ENCODE results near the gene CD9.
"Not testable (repeated sequence)": the region's sequence is repeated elsewhere in the genome, so short reads cannot be mapped to it uniquely, and the experiment has no call there.

The CD9 gene

GRCh38 chr12:6199531-6200255 lies 507 bp upstream of the CD9 start:
- no peak for DNase-seq

GRCh38 chr12:6201213-6201608 lies 1.0 kb downstream of the CD9 start:
- DNase-seq, result no peak

- DNase-seq, result no peak
Observed at GRCh38 chr12:6201826-6202225, 1.6 kb downstream of the CD9 start.

DNA sequence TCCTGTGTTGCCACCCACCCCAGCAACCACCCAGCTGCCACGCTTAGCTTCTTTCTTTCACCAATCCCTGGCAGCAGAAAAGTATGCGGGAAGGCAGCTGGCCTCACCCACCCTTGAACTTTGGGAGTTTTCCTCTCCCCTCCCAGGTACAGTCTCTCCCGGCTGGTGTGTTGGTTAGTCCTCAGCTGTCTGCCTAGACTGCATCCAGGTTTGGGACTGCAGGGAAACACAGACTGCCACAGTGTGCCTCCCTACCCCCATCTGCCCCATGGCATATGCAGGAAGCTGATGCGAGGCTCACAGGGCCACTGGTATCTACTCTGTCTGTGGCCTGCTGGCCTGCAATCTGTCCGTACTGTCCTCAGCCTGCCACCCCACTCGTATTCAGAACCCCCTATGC lies 2.1 kb downstream of the CD9 start:
- DNase-seq, result no peak

DNA sequence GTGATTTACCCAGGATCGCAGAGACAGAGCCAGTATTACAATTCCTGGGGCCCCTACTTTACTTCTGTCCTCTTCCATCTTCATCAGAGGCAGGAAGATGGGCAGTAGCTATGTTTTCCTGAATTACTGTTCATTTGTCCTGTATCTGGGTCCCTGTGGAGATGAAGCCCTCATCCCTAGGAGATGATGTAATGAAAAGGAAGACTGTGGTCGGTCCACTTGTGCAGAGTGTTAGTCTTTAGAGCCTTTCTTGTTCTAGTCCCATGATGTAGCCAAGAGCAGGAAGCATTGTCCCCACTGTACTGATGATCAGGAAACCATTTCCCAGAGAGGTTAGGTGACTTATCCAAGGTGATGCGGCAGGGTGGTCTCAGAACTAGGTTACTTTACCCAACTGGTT lies 2.6 kb downstream of the CD9 start:
- no peak for DNase-seq

GRCh38 chr12:6203601-6204000 lies 3.4 kb downstream of the CD9 start:
- DNase-seq, result no peak

- peak in 1 of 2 experiments; percentile 5 for DNase-seq
Observed at GRCh38 chr12:6204533-6205143, 4.4 kb downstream of the CD9 start.

- DNase-seq, result no peak
Observed at GRCh38 chr12:6205144-6205539, 4.9 kb downstream of the CD9 start.

DNA sequence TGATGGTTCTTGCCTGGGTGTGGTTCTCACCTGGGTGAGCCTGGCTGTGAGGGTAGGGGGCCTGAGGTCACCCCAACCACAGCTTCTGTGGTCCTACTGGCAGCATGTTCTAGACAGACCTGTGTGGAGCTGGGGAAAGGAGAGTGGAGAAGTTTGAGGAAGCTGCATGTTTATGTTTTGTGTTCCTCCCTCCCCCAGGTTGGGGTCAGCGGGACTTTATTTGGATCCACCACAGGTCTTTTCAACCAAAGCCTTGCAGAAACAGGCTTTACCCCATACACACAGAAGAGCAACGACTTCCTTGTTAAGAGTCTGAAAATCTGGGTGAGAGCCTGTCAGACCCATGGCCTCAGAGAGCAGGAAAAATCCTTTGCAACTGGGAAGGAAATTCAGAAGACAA lies 5.6 kb downstream of the CD9 start:
- no peak for DNase-seq

- no peak for DNase-seq
Observed at GRCh38 chr12:6206327-6206726, 6.1 kb downstream of the CD9 start.

DNA sequence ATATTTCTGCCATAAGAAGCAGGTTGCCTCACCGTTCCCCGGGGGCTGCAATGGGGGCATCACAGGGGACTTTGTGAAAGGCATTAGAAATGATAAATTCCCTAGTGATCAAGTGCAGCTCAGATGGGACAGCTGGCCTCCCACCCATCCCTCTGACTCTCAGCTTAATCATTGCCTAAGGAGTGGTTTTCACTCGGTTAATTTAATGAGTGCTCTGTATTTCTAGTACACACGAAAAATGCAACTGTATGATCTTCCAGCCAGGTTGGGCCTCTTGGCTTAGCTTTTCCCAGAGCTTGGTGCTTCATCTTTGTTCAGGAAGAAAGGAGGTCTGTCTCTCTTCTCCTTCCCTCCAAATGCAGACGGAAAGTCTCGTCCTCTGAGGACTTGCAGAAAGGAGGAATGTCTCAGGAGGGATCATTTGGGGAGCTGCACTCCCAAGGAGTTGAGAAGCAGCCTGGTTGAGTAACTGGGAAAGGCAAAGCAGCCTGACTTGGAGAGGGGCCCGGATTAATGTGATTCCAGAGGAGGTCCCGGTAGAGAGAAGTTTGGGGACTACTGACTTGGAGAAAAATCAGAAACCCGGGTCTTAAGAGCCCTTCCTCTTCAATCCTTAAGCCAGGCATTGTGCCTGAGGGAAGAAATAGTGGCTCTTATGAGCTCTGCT lies 7.2 kb downstream of the CD9 start:
- no peak for DNase-seq

DNA sequence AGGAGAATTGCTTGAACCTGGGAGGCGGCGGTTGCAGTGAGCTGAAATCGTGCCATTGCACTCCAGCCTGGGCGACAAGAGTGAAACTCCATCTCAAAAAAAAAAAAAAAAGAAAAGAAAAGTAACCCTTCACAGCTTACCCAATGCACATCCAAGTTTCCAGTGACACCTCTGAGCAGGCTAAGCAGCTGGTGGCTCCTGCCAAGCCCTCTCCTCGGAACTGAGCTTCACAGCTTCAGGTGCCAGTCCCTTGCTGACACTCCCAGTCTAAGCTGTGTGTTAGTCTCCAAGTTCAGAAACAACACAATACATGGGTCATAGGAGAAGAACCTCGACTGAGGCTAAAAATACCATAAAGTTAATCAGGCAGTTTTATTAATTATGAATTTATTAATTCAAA lies 7.9 kb downstream of the CD9 start:
- DNase-seq, result no peak

GRCh38 chr12:6209428-6209827 lies 9.2 kb downstream of the CD9 start:
- DNase-seq, result not testable (repeated sequence)

GRCh38 chr12:6211421-6211869 lies 11.2 kb downstream of the CD9 start:
- no peak for DNase-seq

DNA sequence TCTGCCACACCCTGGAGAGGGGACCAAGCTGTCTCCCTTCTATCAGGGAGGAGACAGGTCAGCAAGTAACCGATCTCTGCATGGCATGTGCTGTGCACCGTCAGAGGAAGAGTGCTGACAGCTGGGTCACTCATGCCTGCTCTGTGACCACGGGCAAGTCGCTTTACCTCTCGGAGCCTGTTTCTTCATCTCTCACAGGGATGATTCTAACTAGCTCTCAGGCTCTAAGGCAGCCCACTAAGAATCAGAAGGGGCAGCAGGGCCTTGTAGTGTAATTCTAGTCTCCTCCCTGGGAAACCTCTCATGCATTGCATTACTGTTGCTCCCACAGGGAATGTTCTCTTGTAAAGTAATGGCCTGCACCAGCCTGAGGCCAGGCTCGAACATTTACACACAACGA lies 11.9 kb downstream of the CD9 start:
- no peak for DNase-seq

GRCh38 chr12:6213969-6214368 lies 13.8 kb downstream of the CD9 start:
- DNase-seq, result no peak

- no peak for DNase-seq
Observed at GRCh38 chr12:6214633-6215032, 14.4 kb downstream of the CD9 start.

- DNase-seq, result no peak
Observed at GRCh38 chr12:6215120-6215807, 15.1 kb downstream of the CD9 start.

- no peak for DNase-seq
Observed at GRCh38 chr12:6215932-6216494, 15.8 kb downstream of the CD9 start.

DNA sequence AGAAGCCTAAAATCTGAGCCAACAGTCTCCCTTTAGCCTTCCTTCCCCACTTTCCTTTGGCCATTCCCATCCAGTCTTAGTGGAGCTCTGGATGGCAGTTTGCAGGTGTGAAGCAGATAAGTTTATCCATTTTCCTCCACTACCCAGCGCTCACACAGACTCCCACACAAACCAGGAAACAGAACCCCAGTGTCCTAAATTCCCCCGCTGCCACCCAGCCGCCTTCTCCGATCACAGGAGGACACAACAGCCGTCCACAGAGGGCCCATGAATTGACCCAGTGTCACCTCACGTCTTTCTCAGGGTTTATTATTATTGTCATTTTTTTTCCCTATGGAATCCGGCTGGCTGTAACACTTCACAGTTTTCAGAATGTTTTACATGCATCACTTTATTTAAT lies 16.4 kb downstream of the CD9 start:
- no peak for DNase-seq

DNA sequence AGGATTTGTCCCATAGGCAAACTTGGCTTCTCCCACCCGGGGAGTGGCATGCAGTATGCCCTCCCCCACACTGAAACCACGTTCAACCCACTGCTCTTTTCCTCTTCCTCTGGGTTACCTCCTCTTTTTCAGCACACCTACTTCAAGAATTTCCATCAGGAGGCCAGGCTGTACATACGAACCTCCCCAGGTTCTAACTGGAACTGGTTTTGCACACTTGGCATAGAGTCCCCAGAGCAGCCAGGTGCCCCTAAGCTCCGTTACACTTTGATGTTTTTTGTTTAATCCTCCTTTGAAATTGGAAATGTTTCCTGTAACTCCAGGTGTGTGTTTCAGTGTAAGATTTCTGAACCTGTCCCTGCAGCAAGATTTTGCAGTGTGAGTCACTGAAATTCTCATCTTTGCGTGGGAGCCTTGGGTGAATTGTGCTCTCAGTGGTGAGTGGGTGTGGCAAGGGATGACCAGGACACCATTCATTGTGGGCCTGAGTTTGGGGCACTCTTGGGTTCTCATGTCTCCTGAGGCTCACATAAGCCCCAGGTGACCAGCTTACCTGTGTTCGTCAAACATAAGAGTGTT lies 18.2 kb downstream of the CD9 start:
- no peak for DNase-seq

- no peak for DNase-seq
Observed at GRCh38 chr12:6219980-6220379, 19.8 kb downstream of the CD9 start.

GRCh38 chr12:6221146-6221545 lies 20.9 kb downstream of the CD9 start:
- DNase-seq, result no peak

Measured in AML-193 (cell line).